SK-N-SH (cell line): ENCODE measurements around the gene PDZD8. TPM values are rescaled to one million over a fixed set of nuclear protein-coding genes. Genes with fewer than 3 reads are reported as not detected.

ENCODE experiments used
- CTCF ChIA-PET: fragments of 300-600, 350-600 bp; formaldehyde crosslinking; extraction: SDS; loops from one replicate; lab custom pipeline; 2021; lab: Yijun Ruan, JAX
- POLR2A ChIA-PET: fragments of 350-600 bp; sonication (Branson Sonifier 250); formaldehyde crosslinking; extraction: SDS; loops from one replicate; lab custom pipeline; 2020; ENCODE audit warnings: antibody characterized with exemption, inconsistent platforms; lab: Yijun Ruan, JAX
- DNase-seq: peaks from one replicate; pipeline ENCODE4 v3.0.0; 2012
- H2AFZ ChIP-seq: fragments of 200-600 bp; sonication (generic); 2 replicates; pipeline ENCODE4 v1.8.1; 2016; ENCODE audit warnings: antibody characterized with exemption, mild to moderate bottlenecking, low read depth
- H3F3A ChIP-seq: fragments of 200-600 bp; sonication (generic); replicated peaks from 2 replicates; pipeline ENCODE3; 2016; ENCODE audit warnings: antibody characterized with exemption, mild to moderate bottlenecking; ENCODE audit not compliant: insufficient read depth
- H3K27ac ChIP-seq, 2 experiments: fragments of 200-500 bp in 1 of 2; fragments of 200-600 bp in 1 of 2; sonication (Bioruptor generic) in 1 of 2; sonication (generic), shearing (Covaris generic) in 1 of 2; 2 replicates each; pipeline versions ENCODE4 v1.5.1 to v1.6.1; 2014 to 2016; ENCODE audit warnings: low read depth in 2 of 2, inconsistent platforms in 1 of 2, low read length in 1 of 2, mild to moderate bottlenecking in 1 of 2, mixed read lengths in 1 of 2
- H3K27me3 ChIP-seq: fragments of 200-600 bp; sonication (generic), shearing (Covaris generic); 2 replicates; pipeline ENCODE4 v1.6.1; 2016; ENCODE audit warnings: mixed run types; ENCODE audit not compliant: insufficient read depth
- H3K36me3 ChIP-seq, 2 experiments: fragments of 200-500 bp in 1 of 2; fragments of 200-600 bp in 1 of 2; sonication (Bioruptor generic) in 1 of 2; sonication (generic) in 1 of 2; replicated peaks in 1 of 2; 2 replicates each; pipeline versions ENCODE3 to v1.5.1; 2014 to 2016; ENCODE audit warnings: low read length in 1 of 2, mild to moderate bottlenecking in 1 of 2; ENCODE audit not compliant: insufficient read depth in 2 of 2, control insufficient read depth in 1 of 2
- H3K4me1 ChIP-seq, 2 experiments: fragments of 200-500 bp in 1 of 2; fragments of 200-600 bp in 1 of 2; sonication (Bioruptor generic) in 1 of 2; sonication (generic), shearing (Covaris generic) in 1 of 2; 2 replicates each; pipeline versions ENCODE4 v1.5.1 to v1.6.1; 2014 to 2016; ENCODE audit warnings: low read depth in 1 of 2, low read length in 1 of 2, mixed run types in 1 of 2; ENCODE audit not compliant: insufficient read depth in 2 of 2, control insufficient read depth in 1 of 2
- H3K4me2 ChIP-seq: fragments of 200-600 bp; sonication (generic), shearing (Covaris generic); 2 replicates; pipeline ENCODE4 v1.6.1; 2017; ENCODE audit warnings: mixed run types
- H3K4me3 ChIP-seq, 2 experiments: fragments of 200-500 bp in 1 of 2; fragments of 200-600 bp in 1 of 2; sonication (Bioruptor generic) in 1 of 2; sonication (generic), shearing (Covaris generic) in 1 of 2; 2 replicates each; pipeline versions ENCODE4 v1.5.1 to v1.8.1; 2014 to 2016; ENCODE audit warnings: low read depth in 2 of 2, inconsistent platforms in 1 of 2, low read length in 1 of 2, mild to moderate bottlenecking in 1 of 2, mixed read lengths in 1 of 2, moderate library complexity in 1 of 2
- H3K79me2 ChIP-seq: fragments of 200-600 bp; sonication (generic); 2 replicates; pipeline ENCODE4 v1.8.1; 2017; ENCODE audit warnings: mild to moderate bottlenecking; ENCODE audit not compliant: insufficient read depth
- H3K9ac ChIP-seq: fragments of 200-600 bp; sonication (generic); 2 replicates; pipeline ENCODE4 v1.6.1; 2017; ENCODE audit warnings: mixed run types
- H3K9me2 ChIP-seq: fragments of 200-600 bp; sonication (generic); 2 replicates; pipeline ENCODE4 v1.6.1; 2017; ENCODE audit warnings: mixed run types
- H3K9me3 ChIP-seq: fragments of 200-600 bp; sonication (generic); 2 replicates; pipeline ENCODE4 v1.6.1; 2017; ENCODE audit warnings: mixed run types, mild to moderate bottlenecking, moderate library complexity
- H4K20me1 ChIP-seq: fragments of 200-600 bp; sonication (generic); 2 replicates; pipeline ENCODE4 v1.6.1; 2017; ENCODE audit warnings: mild to moderate bottlenecking, mixed run types; ENCODE audit not compliant: insufficient read depth
- ELF1 ChIP-seq: IDR thresholded peaks from 2 replicates; pipeline ENCODE4 v1.4.0; 2012
- EP300 ChIP-seq, 2 experiments: IDR thresholded peaks; 2 replicates each; pipeline versions ENCODE4 v1.4.0 to v1.6.1; 2012; ENCODE audit warnings: borderline replicate concordance in 1 of 2, low read depth in 1 of 2, low read length in 1 of 2
- EZH2phosphoT487 ChIP-seq: fragments of 200-600 bp; sonication (generic); IDR thresholded peaks from 2 replicates; pipeline ENCODE4 v1.6.1; 2017; ENCODE audit warnings: low read depth, mixed run types, mild to moderate bottlenecking, antibody characterized with exemption, moderate library complexity, borderline replicate concordance
- FOSL2 ChIP-seq: IDR thresholded peaks from 2 replicates; pipeline ENCODE4 v1.4.0; 2012; ENCODE audit warnings: low read depth, mild to moderate bottlenecking, moderate library complexity, borderline replicate concordance
- GABPA ChIP-seq: IDR thresholded peaks from 2 replicates; pipeline ENCODE4 v1.4.0; 2012; ENCODE audit warnings: low read depth, mild to moderate bottlenecking
- JUND ChIP-seq: IDR thresholded peaks from 2 replicates; pipeline ENCODE4 v1.4.0; 2012
- MXI1 ChIP-seq: IDR thresholded peaks from 2 replicates; pipeline ENCODE4 v1.6.1; 2012; ENCODE audit warnings: mild to moderate bottlenecking, low read depth, low read length, improper control_type of control experiment
- NRF1 ChIP-seq: IDR thresholded peaks from 2 replicates; pipeline ENCODE4 v1.6.1; 2012; ENCODE audit warnings: low read depth, mild to moderate bottlenecking, low read length
- PBX3 ChIP-seq: IDR thresholded peaks from 2 replicates; pipeline ENCODE4; 2012
- RFX5 ChIP-seq: IDR thresholded peaks from 2 replicates; pipeline ENCODE4 v1.6.1; 2012; ENCODE audit warnings: mild to moderate bottlenecking, improper control_type of control experiment, low read length
- TCF12 ChIP-seq: IDR thresholded peaks from 2 replicates; pipeline ENCODE4 v1.4.0; 2012
- YY1 ChIP-seq: IDR thresholded peaks from 2 replicates; pipeline ENCODE4 v1.4.0; 2012; ENCODE audit warnings: low read depth, mild to moderate bottlenecking
- WGBS: methylation state at CpG from one replicate; pipeline ENCODE4 v1.1.6; 2017; ENCODE audit warnings: low lambda C conversion rate; 5-methylcytosine and 5-hydroxymethylcytosine counted together
- polyA plus RNA-seq, 3 experiments: library from polyadenylated mRNA; depleted of rRNA; stranded (reverse); fragments of >200 nt; gene quantifications; 2 replicates each; pipeline ENCODE4 v1.2.3, GENCODE V29; 2012
- TF ChIP-seq, protein P1 (sequence below): fragments of 150-350 bp; IDR thresholded peaks from 2 replicates; pipeline ENCODE4 v1.6.1; 2016; ENCODE audit warnings: mild to moderate bottlenecking, low read depth, low read length

PDZD8 gene
- polyA plus RNA-seq, 1 of the 3 experiments (the other 2 are of a cell fraction) = 6.6 TPM

GRCh38 chr10:117334926-117335325, 40.3 kb downstream of the PDZD8 start:
- no peaks in the 10 kb centered on the region for H3K9me2 ChIP-seq
- H3K27ac ChIP-seq = no peak overlapping the region
- H3K4me3 ChIP-seq = no peak overlapping the region
- ChIA-PET POLR2A (no interaction called here), CTCF (interaction anchor here (2.3 to 2.7 kb wide), 2 partner anchors 16 to 118 kb away, joined by 20 to 21 read pairs; no protein-coding TSS in a partner anchor)
- H3K36me3 ChIP-seq = peaks cover 3 to 22% of the 10 kb centered on the region in 2 experiments
- no peaks in the 10 kb centered on the region for H4K20me1 ChIP-seq
- peaks cover 42% of the 10 kb centered on the region for H3K79me2 ChIP-seq
- H3K9me3 ChIP-seq = no peaks in the 10 kb centered on the region
- no peak overlapping the region for H3K9ac ChIP-seq
- H2AFZ ChIP-seq = no peak overlapping the region
- no peak for TF ChIP-seq RFX5
- no peak overlapping the region for H3K4me2 ChIP-seq
- DNase-seq = no peak
- no peaks in the 10 kb centered on the region for H3K27me3 ChIP-seq
- no peaks in the 10 kb centered on the region for H3F3A ChIP-seq
- no peaks in the 10 kb centered on the region; a peak in 1 of 4 replicates for H3K4me1 ChIP-seq

- Histone ChIP-seq H3K27me3 (no peaks in the 10 kb centered on the region), H3K36me3 (peaks cover 0 to 22% of the 10 kb centered on the region in 2 experiments), H3K9me3 (no peaks in the 10 kb centered on the region), H3K79me2 (peaks cover 45% of the 10 kb centered on the region), H3K4me3 (no peak overlapping the region; a peak in 1 of 4 replicates), H2AFZ (no peak overlapping the region), H3K27ac (no peak overlapping the region), H3K4me2 (no peak overlapping the region), H4K20me1 (no peaks in the 10 kb centered on the region), H3K9ac (no peak overlapping the region), H3K9me2 (no peaks in the 10 kb centered on the region), H3F3A (no peaks in the 10 kb centered on the region), H3K4me1 (no peaks in the 10 kb centered on the region; a peak in 1 of 4 replicates)
- POLR2A ChIA-PET = no interaction called here
- no peak for DNase-seq
- WGBS = 100% methylated on average over 2 of the region's 2 CpGs
- CTCF ChIA-PET = interaction anchor here (2.3 to 2.7 kb wide), 2 partner anchors 15 to 118 kb away, joined by 20 to 21 read pairs; no protein-coding TSS in a partner anchor
- TF ChIP-seq JUND (no peak), ELF1 (no peak)
- TF ChIP-seq, protein P1, sequence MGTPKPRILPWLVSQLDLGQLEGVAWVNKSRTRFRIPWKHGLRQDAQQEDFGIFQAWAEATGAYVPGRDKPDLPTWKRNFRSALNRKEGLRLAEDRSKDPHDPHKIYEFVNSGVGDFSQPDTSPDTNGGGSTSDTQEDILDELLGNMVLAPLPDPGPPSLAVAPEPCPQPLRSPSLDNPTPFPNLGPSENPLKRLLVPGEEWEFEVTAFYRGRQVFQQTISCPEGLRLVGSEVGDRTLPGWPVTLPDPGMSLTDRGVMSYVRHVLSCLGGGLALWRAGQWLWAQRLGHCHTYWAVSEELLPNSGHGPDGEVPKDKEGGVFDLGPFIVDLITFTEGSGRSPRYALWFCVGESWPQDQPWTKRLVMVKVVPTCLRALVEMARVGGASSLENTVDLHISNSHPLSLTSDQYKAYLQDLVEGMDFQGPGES = no peak
These were observed 41.2 kb downstream of the PDZD8 start for GRCh38 chr10:117334066-117334465.

GRCh38 chr10:117327262-117327661, 48.0 kb downstream of the PDZD8 start:
- H3K27me3 ChIP-seq = no peaks in the 10 kb centered on the region
- no peak overlapping the region for H3K27ac ChIP-seq
- no peaks in the 10 kb centered on the region for H4K20me1 ChIP-seq
- H3K4me1 ChIP-seq = no peaks in the 10 kb centered on the region; a peak in 1 of 4 replicates
- H3K9me3 ChIP-seq = no peaks in the 10 kb centered on the region
- H3F3A ChIP-seq = peaks cover 3% of the 10 kb centered on the region
- no peaks in the 10 kb centered on the region for H3K9me2 ChIP-seq
- POLR2A ChIA-PET = no interaction called here
- H2AFZ ChIP-seq = no peak overlapping the region
- DNase-seq = no peak
- CTCF ChIA-PET = interaction anchor here (1.0 to 8.3 kb wide), 4 partner anchors 47 to 152 kb away, joined by 4 to 86 read pairs (median 4); no protein-coding TSS in a partner anchor
- H3K9ac ChIP-seq = no peak overlapping the region
- peaks cover 0 to 11% of the 10 kb centered on the region in 2 experiments for H3K36me3 ChIP-seq
- H3K4me2 ChIP-seq = no peak overlapping the region
- H3K4me3 ChIP-seq = no peak overlapping the region
- no peak for TF ChIP-seq MXI1
- no peak for TF ChIP-seq TCF12
- TF ChIP-seq EZH2phosphoT487 = no peak
- no peak for TF ChIP-seq NRF1
- TF ChIP-seq YY1 = no peak
- TF ChIP-seq JUND = no peak
- no peak for TF ChIP-seq PBX3
- no peak for TF ChIP-seq GABPA
- no peak for TF ChIP-seq FOSL2
- TF ChIP-seq EP300 (IDR thresholded peaks at IDR 0.05; ENCODE audit: borderline replicate concordance in 1 of 2, low read depth in 1 of 2, low read length in 1 of 2) = no peak
- H3K79me2 ChIP-seq = peaks cover 27% of the 10 kb centered on the region; the same call in 1 of the 2 replicates
